HEK293 (cell line): ENCODE results near the gene MS4A10.

ENCODE experiments used
- KLF17 ChIP-seq: fragments of 450-650 bp; formaldehyde crosslinking; IDR thresholded peaks from 2 replicates; pipeline ENCODE4 v1.5.1; 2016; ENCODE audit warnings: missing biosample characterization, missing genetic modification characterization
- TSHZ1 ChIP-seq: fragments of 450-650 bp; formaldehyde crosslinking; IDR thresholded peaks from 2 replicates; pipeline ENCODE4 v1.5.1; 2016; ENCODE audit warnings: missing biosample characterization, missing genetic modification characterization, borderline replicate concordance
- ZEB2 ChIP-seq: fragments of 450-650 bp; formaldehyde crosslinking; IDR thresholded peaks from 2 replicates; pipeline ENCODE4 v1.5.1; 2016; ENCODE audit warnings: missing biosample characterization, missing genetic modification characterization
- ZNF184 ChIP-seq: fragments of 450-650 bp; IDR thresholded peaks from 2 replicates; pipeline ENCODE4 v1.5.1; 2018; ENCODE audit warnings: missing biosample characterization, mild to moderate bottlenecking, missing genetic modification characterization
- ZNF2 ChIP-seq: fragments of 450-650 bp; formaldehyde crosslinking; IDR thresholded peaks from 2 replicates; pipeline ENCODE4 v1.5.1; 2016; ENCODE audit warnings: missing biosample characterization, missing genetic modification characterization
- ZNF423 ChIP-seq: fragments of 450-650 bp; formaldehyde crosslinking; IDR thresholded peaks from 2 replicates; pipeline ENCODE4 v1.5.1; 2016; ENCODE audit warnings: missing biosample characterization, missing genetic modification characterization

DNA sequence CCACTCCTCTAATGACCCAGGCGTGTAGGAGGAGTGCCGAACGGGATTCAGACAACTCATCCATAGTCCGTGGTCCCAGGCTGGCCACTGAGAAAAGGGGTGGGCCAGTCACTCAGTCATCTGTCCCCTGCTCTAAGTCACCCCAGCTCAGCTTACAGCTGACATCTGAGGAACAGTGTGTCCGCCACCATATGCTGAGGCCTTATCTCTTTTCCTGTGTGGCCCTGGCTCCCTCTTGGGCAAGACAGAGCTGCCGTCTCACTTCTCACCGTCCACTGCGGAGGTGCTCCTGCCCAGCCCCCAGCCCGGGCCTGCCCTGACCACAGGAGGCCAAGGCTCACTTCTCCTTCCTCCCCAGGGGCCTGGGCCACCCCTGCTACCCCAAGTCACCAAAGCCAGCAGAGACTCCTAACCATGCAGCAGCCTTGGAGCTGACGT is 63.6 kb downstream of the MS4A10 start:
- TF ChIP-seq KLF17 (tag by site-specific recombination) (no peak), TSHZ1 (no peak), ZNF2 (tag by site-specific recombination) (no peak), ZNF184 (no peak), ZNF423 (no peak), ZEB2 (tag by site-specific recombination) (no peak)
